WTC11 (cell line): Measurements from ENCODE around the gene KRABD2.
A peak's percentile ranks its signal among the peaks of the same experiment; 100 is the strongest.
"Not testable (repeated sequence)": the region's sequence is repeated elsewhere in the genome, so short reads cannot be mapped to it uniquely, and the experiment has no call there.

Experiments used
- ATAC-seq: fragments of 200-7000 bp; cut with Tn5 transposase; 2 replicates; pipeline ENCODE4 v1.10.0; 2021; ENCODE audit warnings: mild to moderate bottlenecking, moderate library complexity
- CTCF ChIA-PET: fragments of 300-600 bp; sonication (Branson Sonifier 250); formaldehyde crosslinking; loops from one replicate; lab custom pipeline; 2021; ENCODE audit warnings: antibody characterized with exemption; lab: Charles Lee
- POLR2A ChIA-PET: fragments of 350-600 bp; sonication (Branson Sonifier 250); formaldehyde crosslinking; loops from one replicate; lab custom pipeline; 2021; ENCODE audit warnings: antibody characterized with exemption; lab: Charles Lee
- DNase-seq: peaks from one replicate; pipeline ENCODE4 v3.0.0; 2021; ENCODE audit warnings: low spot score
- H3K27ac Mint-ChIP-seq: 2 replicates; pipeline ENCODE4 v1.8.0; 2021; ENCODE audit warnings: mixed read lengths
- H3K27me3 Mint-ChIP-seq: 2 replicates; pipeline ENCODE4 v1.8.0; 2021; ENCODE audit warnings: low read depth, mild to moderate bottlenecking, moderate library complexity, mixed read lengths
- H3K36me3 Mint-ChIP-seq: 2 replicates; pipeline ENCODE4 v1.8.0; 2021; ENCODE audit warnings: mixed read lengths
- H3K4me1 Mint-ChIP-seq: 2 replicates; pipeline ENCODE4 v1.8.0; 2022; ENCODE audit warnings: mixed read lengths
- H3K4me3 Mint-ChIP-seq: 2 replicates; pipeline ENCODE4 v1.8.0; 2021; ENCODE audit warnings: mild to moderate bottlenecking, moderate library complexity, mixed read lengths
- H3K9me3 Mint-ChIP-seq: 2 replicates; pipeline ENCODE4 v1.8.0; 2021; ENCODE audit warnings: mixed read lengths
- ATF3 ChIP-seq: sonication (generic); formaldehyde crosslinking; conservative IDR thresholded peaks from 2 replicates; pipeline ENCODE4 v1.8.1; 2022; ENCODE audit warnings: mild to moderate bottlenecking, missing genetic modification reagents
- FOXJ3 ChIP-seq: sonication (generic); formaldehyde crosslinking; IDR thresholded peaks from 2 replicates; pipeline ENCODE4 v1.9.0; 2021; ENCODE audit warnings: missing genetic modification reagents, mild to moderate bottlenecking, borderline replicate concordance
- FOXP1 ChIP-seq: sonication (generic); formaldehyde crosslinking; IDR thresholded peaks from 2 replicates; pipeline ENCODE4 v1.8.0; 2022; ENCODE audit warnings: missing genetic modification reagents, mild to moderate bottlenecking, moderate library complexity, borderline replicate concordance
- GABPB1 ChIP-seq: sonication (generic); formaldehyde crosslinking; IDR thresholded peaks from 2 replicates; pipeline ENCODE4 v1.8.1; 2023; ENCODE audit warnings: mild to moderate bottlenecking, missing genetic modification reagents
- HMGA2 ChIP-seq: fragments of 250-450 bp; sonication (Bioruptor Pico); IDR thresholded peaks from 2 replicates; pipeline ENCODE4 v1.4.0; 2021; ENCODE audit warnings: mild to moderate bottlenecking, moderate library complexity
- MLX ChIP-seq: sonication (generic); formaldehyde crosslinking; IDR thresholded peaks from 2 replicates; pipeline ENCODE4 v1.8.1; 2023; ENCODE audit warnings: mild to moderate bottlenecking, missing genetic modification reagents, moderate library complexity
- MYBL2 ChIP-seq: sonication (generic); formaldehyde crosslinking; IDR thresholded peaks from 2 replicates; pipeline ENCODE4 v1.8.1; 2023; ENCODE audit warnings: mild to moderate bottlenecking, moderate library complexity, missing genetic modification reagents
- NFATC4 ChIP-seq: fragments of 250-450 bp; sonication (Bioruptor Pico); IDR thresholded peaks from 2 replicates; pipeline ENCODE4 v1.9.0; 2021; ENCODE audit warnings: mild to moderate bottlenecking
- NFE2L1 ChIP-seq: sonication (generic); formaldehyde crosslinking; IDR thresholded peaks from 2 replicates; pipeline ENCODE4 v1.8.1; 2023; ENCODE audit warnings: missing genetic modification reagents
- NR1H2 ChIP-seq: sonication (generic); formaldehyde crosslinking; IDR thresholded peaks from 2 replicates; pipeline ENCODE4 v1.9.0; 2021; ENCODE audit warnings: mild to moderate bottlenecking, moderate library complexity, missing genetic modification reagents
- NR2C2 ChIP-seq: sonication (generic); formaldehyde crosslinking; IDR thresholded peaks from 2 replicates; pipeline ENCODE4 v1.8.0; 2022; ENCODE audit warnings: mild to moderate bottlenecking, missing genetic modification reagents
- PRRX2 ChIP-seq: fragments of 250-450 bp; sonication (Bioruptor Pico); IDR thresholded peaks from 2 replicates; pipeline ENCODE4 v1.8.0; 2021; ENCODE audit warnings: mild to moderate bottlenecking
- RELA ChIP-seq: sonication (generic); formaldehyde crosslinking; IDR thresholded peaks from 2 replicates; pipeline ENCODE4 v1.8.1; 2022; ENCODE audit warnings: missing genetic modification reagents, mild to moderate bottlenecking, borderline replicate concordance
- STAT6 ChIP-seq: sonication (generic); formaldehyde crosslinking; conservative IDR thresholded peaks from 2 replicates; pipeline ENCODE4 v1.8.1; 2023; ENCODE audit warnings: mild to moderate bottlenecking, low read depth, missing genetic modification reagents, moderate library complexity
- TEAD1 ChIP-seq: sonication (generic); formaldehyde crosslinking; IDR thresholded peaks from 2 replicates; pipeline ENCODE4 v1.8.0; 2022; ENCODE audit warnings: mild to moderate bottlenecking, missing genetic modification reagents
- ZMAT4 ChIP-seq: fragments of 250-450 bp; sonication (Bioruptor Pico); IDR thresholded peaks from 2 replicates; pipeline ENCODE4 v1.9.0; 2021; ENCODE audit warnings: mild to moderate bottlenecking
- TF ChIP-seq, protein P1 (sequence below): fragments of 250-450 bp; sonication (Bioruptor Pico); conservative IDR thresholded peaks from 2 replicates; pipeline ENCODE4 v1.9.0; 2021; ENCODE audit warnings: mild to moderate bottlenecking
- TF ChIP-seq, protein P2 (sequence below): sonication (generic); formaldehyde crosslinking; IDR thresholded peaks from 2 replicates; pipeline ENCODE4 v1.8.0; 2022; ENCODE audit warnings: mild to moderate bottlenecking, missing genetic modification reagents
- TF ChIP-seq, protein P3 (sequence below): sonication (generic); formaldehyde crosslinking; IDR thresholded peaks from 2 replicates; pipeline ENCODE4 v1.8.0; 2022; ENCODE audit warnings: mild to moderate bottlenecking, missing genetic modification reagents

KRABD2 gene

DNA sequence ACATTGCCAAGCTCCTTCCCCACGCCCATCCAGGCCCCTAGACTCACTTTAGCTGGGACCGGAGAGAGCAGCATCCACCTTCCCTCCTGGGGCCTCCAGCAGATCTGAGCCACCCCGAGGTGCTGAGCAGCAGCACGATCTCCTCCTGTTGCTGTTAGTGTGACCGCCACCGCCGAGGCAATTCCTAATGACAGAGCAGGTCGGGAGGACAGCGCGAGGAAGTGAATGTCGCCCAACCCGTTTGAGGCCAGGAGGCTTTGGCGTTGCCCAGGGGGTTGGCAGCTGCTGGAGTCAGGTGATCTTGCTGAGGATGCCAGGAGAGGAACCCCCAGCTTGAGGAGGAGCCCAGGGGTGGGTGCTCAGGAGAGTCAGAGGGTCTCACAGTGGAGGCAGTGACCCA, 21.1 kb upstream of the KRABD2 start, which contains the start of gene RNF222:
TSS of gene RNF222 (minus strand) at position 192 of the 400 bp plus-strand sequence. CDS start 4,366 bp downstream, outside the sequence.
- ATAC-seq, result no peak
- no peaks in the 10 kb centered on the region for H3K9me3 Mint-ChIP-seq
- POLR2A ChIA-PET, result no interaction called here
- no peaks in the 10 kb centered on the region; the same call in 1 of the 2 replicates for H3K4me1 Mint-ChIP-seq
- peaks cover 17% of the 10 kb centered on the region for H3K27me3 Mint-ChIP-seq
- peak within 1 kb of the TSS; percentile 48; the same call in 1 of the 2 replicates for H3K27ac Mint-ChIP-seq
- CTCF ChIA-PET, result interaction anchor here (1.2 kb wide), 1 partner anchor 12 kb away, joined by 4 read pairs; no protein-coding TSS in a partner anchor
- H3K4me3 Mint-ChIP-seq, result no peak within 1 kb of the TSS
- DNase-seq, result no peak
- TF ChIP-seq ATF3 (CRISPR knock-in tag) (no peak), GABPB1 (CRISPR knock-in tag) (no peak), MYBL2 (CRISPR knock-in tag) (no peak), HMGA2 (no peak), NR2C2 (CRISPR knock-in tag) (no peak), STAT6 (CRISPR knock-in tag) (no peak), MLX (CRISPR knock-in tag) (no peak), TEAD1 (CRISPR knock-in tag) (no peak), FOXJ3 (CRISPR knock-in tag) (no peak), ZMAT4 (CRISPR knock-in tag) (no peak), RELA (no peak)
- TF ChIP-seq, protein P1, sequence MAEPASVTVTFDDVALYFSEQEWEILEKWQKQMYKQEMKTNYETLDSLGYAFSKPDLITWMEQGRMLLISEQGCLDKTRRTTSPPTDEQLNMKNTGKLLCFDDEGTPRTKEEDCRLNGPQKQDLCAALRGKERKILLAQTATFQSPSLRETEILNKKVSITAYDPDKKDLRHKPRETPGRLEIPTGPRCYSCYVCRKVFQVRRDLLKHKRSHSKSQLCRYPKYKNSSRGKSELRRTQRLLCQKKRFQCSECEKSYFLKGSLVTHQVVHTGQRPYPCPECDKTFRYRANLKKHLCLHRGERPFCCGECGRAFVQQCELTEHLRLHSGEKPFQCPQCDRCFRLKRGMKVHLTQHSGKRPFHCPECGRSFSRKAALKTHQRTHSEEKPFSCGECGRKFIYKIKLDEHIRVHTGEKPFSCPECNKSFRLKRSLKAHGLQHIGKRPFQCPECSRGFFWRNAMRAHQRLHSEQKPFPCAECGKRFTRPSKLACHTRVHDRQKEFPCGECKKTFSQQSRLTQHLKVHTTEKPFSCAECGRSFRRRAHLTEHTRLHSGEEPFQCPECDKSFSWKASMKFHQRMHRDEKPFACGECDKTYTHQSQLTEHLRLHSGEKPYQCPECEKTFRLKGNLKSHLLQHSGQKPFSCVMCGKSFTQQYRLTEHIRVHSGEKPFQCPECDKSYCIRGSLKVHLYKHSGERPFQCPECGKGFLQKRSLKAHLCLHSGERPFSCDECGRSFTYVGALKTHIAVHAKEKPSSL, result no peak
- TF ChIP-seq, all 79 proteins: peak for 0
- no peaks in the 10 kb centered on the region for H3K36me3 Mint-ChIP-seq

DNA sequence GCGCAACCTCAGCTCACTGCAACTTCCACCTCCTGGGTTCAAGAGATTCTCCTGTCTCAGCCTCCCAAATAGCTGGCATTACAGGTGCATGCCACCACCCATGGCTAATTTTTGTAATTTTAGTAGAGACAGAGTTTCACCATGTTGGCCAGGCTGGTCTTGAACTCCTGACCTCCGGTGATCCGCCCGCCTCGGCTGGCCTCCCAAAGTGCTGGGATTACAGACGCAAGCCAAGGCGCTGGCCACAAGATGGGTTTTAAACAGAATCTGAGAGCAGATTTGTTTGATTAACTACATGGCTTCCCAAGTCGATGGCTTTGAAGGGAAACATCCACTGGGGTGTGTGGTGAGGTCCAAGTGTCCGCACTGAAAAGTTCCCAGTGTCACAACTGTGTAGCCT, 18.0 kb upstream of the KRABD2 start:
- H3K27me3 Mint-ChIP-seq, result peaks cover 13% of the 10 kb centered on the region
- not testable (repeated sequence) for H3K27ac Mint-ChIP-seq, H3K9me3 Mint-ChIP-seq, H3K4me1 Mint-ChIP-seq, H3K4me3 Mint-ChIP-seq, DNase-seq, ATAC-seq, H3K36me3 Mint-ChIP-seq
- POLR2A ChIA-PET, result interaction anchor here (0.7 kb wide), 1 partner anchor 403 kb away, joined by 3 read pairs; no protein-coding TSS in a partner anchor
- CTCF ChIA-PET, result interaction anchor here (2.6 to 3.0 kb wide), 2 partner anchors 11 to 16 kb away, joined by 16 to 20 read pairs; no protein-coding TSS in a partner anchor

DNA sequence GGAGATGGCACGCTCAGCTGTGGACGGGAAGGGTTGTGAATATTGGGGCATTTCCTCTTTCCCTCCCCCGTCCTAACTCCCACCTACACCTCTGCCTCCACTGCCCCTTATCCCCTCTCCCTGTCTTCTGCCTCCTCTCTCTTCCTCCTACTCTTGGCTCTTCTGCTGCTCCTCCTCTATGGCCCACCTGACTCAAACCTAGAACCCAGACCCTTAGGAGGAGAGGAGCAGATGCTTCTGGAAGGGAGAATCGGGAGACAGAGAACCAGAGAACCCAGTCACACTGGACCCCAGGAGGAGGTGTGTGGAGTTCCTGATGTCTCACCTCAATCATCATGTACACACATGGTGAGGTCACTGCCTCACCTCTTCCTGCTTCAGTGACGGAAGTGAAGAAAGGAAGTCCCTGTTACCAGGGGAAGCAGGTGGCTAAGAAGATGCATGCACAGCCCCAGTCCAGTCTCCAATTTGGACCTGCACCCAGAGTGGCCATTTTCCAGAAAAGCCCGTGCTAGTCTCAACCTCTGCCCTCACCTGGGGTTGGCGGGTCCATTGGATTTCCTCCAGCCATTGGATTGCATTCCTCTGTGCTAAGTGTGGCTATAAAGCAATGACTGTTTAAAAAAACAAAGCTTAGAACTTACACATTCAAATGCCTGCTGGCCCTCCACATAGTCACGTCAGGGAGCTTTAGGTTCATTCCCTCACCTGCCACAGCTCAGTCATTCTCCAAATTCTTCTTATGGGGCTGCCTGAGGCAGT, 17.1 kb upstream of the KRABD2 start:
- H3K4me1 Mint-ChIP-seq, result peaks cover 8% of the 10 kb centered on the region

More for the DNA sequence above, 17.1 kb upstream of the KRABD2 start:
- TF ChIP-seq NR2C2 (CRISPR knock-in tag) (no peak), FOXP1 (CRISPR knock-in tag) (no peak), NFATC4 (CRISPR knock-in tag) (no peak), PRRX2 (CRISPR knock-in tag) (no peak), NFE2L1 (CRISPR knock-in tag) (no peak), MYBL2 (CRISPR knock-in tag) (no peak), NR1H2 (CRISPR knock-in tag) (no peak)
- TF ChIP-seq, protein P2, sequence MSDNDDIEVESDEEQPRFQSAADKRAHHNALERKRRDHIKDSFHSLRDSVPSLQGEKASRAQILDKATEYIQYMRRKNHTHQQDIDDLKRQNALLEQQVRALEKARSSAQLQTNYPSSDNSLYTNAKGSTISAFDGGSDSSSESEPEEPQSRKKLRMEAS (CRISPR knock-in tag), result no peak
- TF ChIP-seq, protein P3, sequence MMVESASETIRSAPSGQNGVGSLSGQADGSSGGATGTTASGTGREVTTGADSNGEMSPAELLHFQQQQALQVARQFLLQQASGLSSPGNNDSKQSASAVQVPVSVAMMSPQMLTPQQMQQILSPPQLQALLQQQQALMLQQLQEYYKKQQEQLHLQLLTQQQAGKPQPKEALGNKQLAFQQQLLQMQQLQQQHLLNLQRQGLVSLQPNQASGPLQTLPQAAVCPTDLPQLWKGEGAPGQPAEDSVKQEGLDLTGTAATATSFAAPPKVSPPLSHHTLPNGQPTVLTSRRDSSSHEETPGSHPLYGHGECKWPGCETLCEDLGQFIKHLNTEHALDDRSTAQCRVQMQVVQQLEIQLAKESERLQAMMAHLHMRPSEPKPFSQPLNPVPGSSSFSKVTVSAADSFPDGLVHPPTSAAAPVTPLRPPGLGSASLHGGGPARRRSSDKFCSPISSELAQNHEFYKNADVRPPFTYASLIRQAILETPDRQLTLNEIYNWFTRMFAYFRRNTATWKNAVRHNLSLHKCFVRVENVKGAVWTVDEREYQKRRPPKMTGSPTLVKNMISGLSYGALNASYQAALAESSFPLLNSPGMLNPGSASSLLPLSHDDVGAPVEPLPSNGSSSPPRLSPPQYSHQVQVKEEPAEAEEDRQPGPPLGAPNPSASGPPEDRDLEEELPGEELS (CRISPR knock-in tag), result no peak
- H3K4me3 Mint-ChIP-seq, result no peak overlapping the region
- ChIA-PET POLR2A (interaction anchor here (0.7 kb wide), 1 partner anchor 404 kb away, joined by 3 read pairs; no protein-coding TSS in a partner anchor), CTCF (interaction anchor here (2.5 to 3.0 kb wide), 3 partner anchors 10 to 16 kb away, joined by 11 to 20 read pairs (median 16); no protein-coding TSS in a partner anchor)
- ATAC-seq, result no peak
- H3K36me3 Mint-ChIP-seq, result no peaks in the 10 kb centered on the region
- H3K27me3 Mint-ChIP-seq, result peaks cover 13% of the 10 kb centered on the region
- H3K9me3 Mint-ChIP-seq, result no peaks in the 10 kb centered on the region
- DNase-seq, result no peak
- H3K27ac Mint-ChIP-seq, result no peak overlapping the region
